ENCODE measurements around the gene WTAP.
A peak's percentile ranks its signal among the peaks of the same experiment; 100 is the strongest.

WTAP gene

GRCh38 chr6:159754959-159755914 lies 27.9 kb downstream of the WTAP start:
- peak in 20 of 42 donors; percentile 9 to 71 (median 26) for DNase-seq
- intact Hi-C loops (cut with DNase I): no loop called here

GRCh38 chr6:159756508-159756907 lies 29.2 kb downstream of the WTAP start:
- DNase-seq: no peak
- intact Hi-C loops (cut with DNase I): no loop called here

DNA sequence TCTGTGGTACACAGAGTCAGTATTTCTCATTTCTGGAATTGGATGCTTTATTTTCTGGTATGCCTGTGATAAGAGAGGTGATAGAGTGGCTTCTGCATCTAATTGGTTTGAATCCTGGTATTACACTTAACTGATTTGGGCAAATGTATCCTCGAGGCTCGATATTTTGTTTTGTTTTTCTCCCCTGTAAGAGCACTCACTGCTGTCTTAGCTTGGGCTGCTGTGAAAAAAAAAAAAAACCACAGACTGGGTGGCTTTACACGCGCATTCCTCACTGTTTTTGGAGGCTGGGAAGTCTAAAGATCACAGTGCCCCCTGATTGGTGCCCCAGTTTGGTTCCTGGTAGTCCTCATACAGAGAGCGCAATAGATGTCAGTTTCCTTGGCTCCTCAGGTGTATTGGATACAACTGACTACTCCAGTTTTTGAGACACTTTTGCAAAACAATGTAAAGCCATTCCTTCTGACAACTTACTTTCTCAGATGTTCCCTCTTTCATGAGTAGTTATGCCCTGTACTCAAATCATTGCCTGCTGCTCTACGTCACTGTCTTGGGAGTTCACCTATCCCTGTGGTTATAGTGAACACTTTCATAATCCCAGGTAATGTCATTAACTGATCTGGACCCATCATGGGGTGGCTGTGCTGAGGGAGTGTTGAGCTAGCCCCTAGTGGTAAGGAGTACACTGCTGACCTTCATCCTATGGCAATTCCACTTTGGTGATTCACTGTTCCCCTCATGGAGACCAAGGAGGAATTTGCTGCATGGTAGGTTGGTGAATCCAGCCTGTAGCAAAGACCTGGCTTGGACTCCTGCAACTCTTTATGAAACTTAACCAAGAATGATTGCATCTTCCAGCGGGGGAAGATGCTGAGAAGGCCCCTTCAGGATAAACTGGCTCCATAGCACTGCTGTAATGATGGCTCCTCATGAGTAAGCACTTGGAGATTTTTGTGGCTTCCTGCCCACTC lies 31.0 kb downstream of the WTAP start:
- DNase-seq: no peak
- intact Hi-C loops (cut with DNase I): no loop called here

- DNase-seq: no peak
- intact Hi-C loops (cut with DNase I): no loop called here
Observed at GRCh38 chr6:159759645-159760044, 32.3 kb downstream of the WTAP start.

DNA sequence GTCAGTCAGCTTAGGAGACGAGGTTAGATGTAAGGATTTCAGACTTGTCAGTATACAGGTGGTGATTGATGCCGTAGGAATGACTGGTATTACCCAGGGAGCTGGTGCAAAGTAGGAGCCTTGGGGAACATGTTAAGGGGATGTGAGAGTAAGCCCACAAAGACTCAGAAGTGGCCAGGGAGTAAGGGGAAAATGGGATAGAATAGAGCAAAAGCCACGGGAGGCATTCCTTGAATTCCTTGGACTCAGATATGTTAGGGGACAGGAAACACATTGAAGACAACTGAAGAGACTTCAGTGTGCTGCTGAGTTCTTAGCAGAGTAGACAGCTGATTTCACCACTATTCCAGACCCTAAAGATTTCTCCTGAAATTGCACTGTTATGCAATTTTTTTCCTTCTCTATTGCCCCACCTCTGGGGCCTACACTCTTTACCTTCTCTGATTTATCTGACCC lies 33.3 kb downstream of the WTAP start:
- intact Hi-C loops (cut with DNase I): no loop called here
- no peak for DNase-seq

- peak in 32 of 42 donors; percentile 2 to 59 (median 28) for DNase-seq
- intact Hi-C loops (cut with DNase I): no loop called here
Observed at GRCh38 chr6:159761129-159761872, 34.0 kb downstream of the WTAP start.

- intact Hi-C loops (cut with DNase I): loop anchor here (1.0 to 2.0 kb wide), 3 partner anchors 27 to 69 kb away; partner anchors contain the start of genes SOD2, TCP1 and WTAP
- peak; percentile 96 to 100 (median 99) for DNase-seq
Observed at GRCh38 chr6:159761873-159762680, 34.8 kb downstream of the WTAP start, which contains the start of gene ACAT2. TSS of gene ACAT2 (plus strand) at chr6:159762045. CDS start at chr6:159762088, 43 bp downstream.

DNA sequence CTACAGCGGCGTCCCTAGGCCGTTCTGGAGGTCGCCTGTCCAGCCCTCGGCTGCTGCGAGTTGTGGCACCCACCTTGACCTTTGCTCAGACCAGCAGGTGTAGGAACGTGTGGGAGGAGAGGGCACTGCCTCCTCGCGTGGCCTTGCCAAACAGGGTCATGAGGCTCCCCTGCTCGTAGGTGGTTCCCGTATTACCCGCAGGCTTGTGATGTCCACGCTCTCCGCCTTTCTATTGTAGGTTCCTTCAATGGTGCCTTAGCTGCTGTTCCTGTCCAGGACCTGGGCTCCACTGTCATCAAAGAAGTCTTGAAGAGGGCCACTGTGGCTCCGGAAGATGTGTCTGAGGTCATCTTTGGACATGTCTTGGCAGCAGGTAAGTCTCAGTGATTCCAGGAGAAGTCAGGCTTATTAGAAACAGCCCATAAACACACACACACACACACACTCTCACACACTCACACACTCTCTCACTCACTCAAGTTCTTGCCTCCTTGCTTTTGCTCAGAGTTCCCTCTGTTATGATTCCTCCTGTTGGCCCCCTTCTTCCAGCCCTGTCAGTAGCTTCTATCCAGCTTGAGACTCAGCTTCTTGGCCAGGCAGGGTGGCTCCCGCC lies 35.5 kb downstream of the WTAP start:
- DNase-seq: peak in 15 of 42 donors; percentile 2 to 43 (median 18)
- intact Hi-C loops (cut with DNase I): loop anchor here (1.0 to 2.0 kb wide), 3 partner anchors 26 to 69 kb away; partner anchors contain the start of genes SOD2, TCP1 and WTAP

DNA sequence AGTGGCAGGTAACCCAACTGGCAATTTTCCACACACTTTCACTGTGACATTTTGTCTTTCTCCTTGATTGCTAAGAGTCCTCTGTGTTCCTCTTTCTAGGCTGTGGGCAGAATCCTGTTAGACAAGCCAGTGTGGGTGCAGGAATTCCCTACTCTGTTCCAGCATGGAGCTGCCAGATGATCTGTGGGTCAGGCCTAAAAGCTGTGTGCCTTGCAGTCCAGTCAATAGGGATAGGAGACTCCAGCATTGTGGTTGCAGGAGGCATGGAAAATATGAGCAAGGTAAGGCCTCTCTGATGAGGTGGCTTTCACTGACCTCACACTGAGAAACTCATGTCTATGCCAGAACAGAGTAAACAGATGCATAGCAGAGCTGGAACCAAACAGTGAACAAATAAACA lies 39.6 kb downstream of the WTAP start:
- no peak for DNase-seq
- intact Hi-C loops (cut with DNase I): no loop called here

- DNase-seq: no peak
- intact Hi-C loops (cut with DNase I): no loop called here
Observed at GRCh38 chr6:159769470-159769869, 42.2 kb downstream of the WTAP start.

DNA sequence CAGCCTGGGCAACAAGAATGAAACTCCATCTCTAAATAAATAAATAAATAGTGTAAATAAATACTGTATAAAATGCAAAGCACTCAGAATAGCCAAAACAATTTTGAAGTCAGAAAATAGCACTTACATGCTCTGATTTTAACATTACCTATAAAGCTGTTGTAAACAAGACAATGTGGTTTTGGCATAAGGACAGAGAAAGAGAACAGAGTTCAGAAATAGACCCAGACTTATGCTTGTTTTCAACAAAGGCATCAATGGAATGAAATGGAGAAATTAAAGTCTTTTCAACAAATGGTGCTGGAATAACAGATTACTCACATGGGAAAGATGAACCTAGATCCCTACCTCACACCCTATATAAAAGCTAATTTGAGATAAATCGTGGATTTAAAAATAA lies 44.9 kb downstream of the WTAP start:
- intact Hi-C loops (cut with DNase I): no loop called here
- DNase-seq: no peak

- DNase-seq: no peak
- intact Hi-C loops (cut with DNase I): no loop called here
Observed at GRCh38 chr6:159777240-159777904, 50.1 kb downstream of the WTAP start.

DNA sequence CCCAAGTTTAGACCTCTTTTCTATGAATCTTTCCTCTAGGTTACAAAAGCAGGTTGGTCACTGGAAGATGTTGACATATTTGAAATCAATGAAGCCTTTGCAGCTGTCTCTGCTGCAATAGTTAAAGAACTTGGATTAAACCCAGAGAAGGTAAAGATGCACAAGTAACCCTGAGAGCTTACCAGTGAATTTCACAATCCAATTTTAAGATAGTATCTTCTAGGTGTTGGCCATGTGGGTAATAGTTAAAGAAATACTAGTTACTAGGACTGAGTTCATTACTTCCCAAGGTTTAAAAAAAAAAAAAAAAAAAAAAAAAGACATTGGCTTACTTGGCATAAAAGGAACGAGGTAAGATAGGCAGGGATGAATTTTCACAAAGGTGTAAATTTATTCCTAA lies 50.8 kb downstream of the WTAP start:
- intact Hi-C loops (cut with DNase I): no loop called here

DNA sequence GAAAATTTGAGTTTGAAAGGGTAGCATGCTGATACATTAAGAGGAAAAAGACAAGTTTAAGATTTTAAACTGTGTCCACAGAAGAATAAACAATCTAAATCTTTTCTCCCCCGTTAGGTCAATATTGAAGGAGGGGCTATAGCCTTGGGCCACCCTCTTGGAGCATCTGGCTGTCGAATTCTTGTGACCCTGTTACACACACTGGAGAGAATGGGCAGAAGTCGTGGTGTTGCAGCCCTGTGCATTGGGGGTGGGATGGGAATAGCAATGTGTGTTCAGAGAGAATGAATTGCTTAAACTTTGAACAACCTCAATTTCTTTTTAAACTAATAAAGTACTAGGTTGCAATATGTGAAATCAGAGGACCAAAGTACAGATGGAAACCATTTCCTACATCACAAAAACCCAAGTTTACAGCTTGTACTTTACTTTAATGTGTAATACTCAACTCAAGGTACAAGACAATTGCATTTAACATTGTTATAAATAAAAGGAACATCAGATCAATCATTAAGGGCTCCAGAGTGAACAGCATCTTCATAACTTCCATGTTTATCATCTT lies 51.3 kb downstream of the WTAP start:
- no peak for DNase-seq
- intact Hi-C loops (cut with DNase I): no loop called here

More for the DNA sequence above, 50.8 kb downstream of the WTAP start:
- DNase-seq: no peak

DNA sequence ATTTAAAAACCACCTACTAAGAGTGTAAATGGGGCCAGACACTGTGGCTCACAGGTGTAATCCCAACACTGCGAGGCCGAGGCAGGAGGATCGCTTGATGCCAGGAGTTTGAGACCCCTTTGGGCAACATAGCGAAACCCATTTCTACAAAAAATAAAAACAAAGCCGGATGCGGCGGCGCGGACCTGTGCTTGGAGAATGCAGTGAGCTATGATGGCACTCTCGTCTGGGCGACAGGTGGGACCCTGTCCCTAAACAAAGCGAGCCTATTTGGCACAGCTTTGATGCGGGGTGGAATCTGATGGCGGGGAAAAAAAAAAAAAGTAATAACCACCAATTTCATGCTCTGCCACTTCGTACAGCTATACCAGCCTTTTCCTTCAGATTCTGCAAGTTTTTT lies 61.0 kb downstream of the WTAP start:
- intact Hi-C loops (cut with DNase I): loop anchor here (2.0 kb wide), 2 partner anchors 25 to 95 kb away; partner anchors contain the start of genes ACAT2 and SOD2
- no peak for DNase-seq

GRCh38 chr6:159788753-159789376 lies 61.6 kb downstream of the WTAP start:
- DNase-seq: peak in 11 of 42 donors; percentile 5 to 48 (median 15)
- intact Hi-C loops (cut with DNase I): loop anchor here (1.0 to 2.0 kb wide), 3 partner anchors 26 to 96 kb away; partner anchors contain the start of genes ACAT2, SOD2 and WTAP

All from head of caudate nucleus (tissue), 42 donors.